ENCODE measurements around the gene FASN. TPM values are rescaled to one million over a fixed set of nuclear protein-coding genes. Genes with fewer than 3 reads are reported as not detected.

FASN gene
- total and polyA plus RNA-seq, 2 donors (not counting 1 experiment from before 2014, with no cell fraction given) = 36.8 to 242 TPM

GRCh38 chr17:82098939-82099763 lies 1.1 kb upstream of the FASN start:
- peak overlapping the region; percentile 58 for H3K4me2 ChIP-seq (ENCODE audit: extremely low read depth, insufficient read depth, low read length)
- H3K4me1 ChIP-seq (ENCODE audit: control insufficient read depth, extremely low read depth, insufficient read depth, low read length) = peaks cover 14% of the 10 kb centered on the region
- peaks cover 17% of the 10 kb centered on the region for H3K36me3 ChIP-seq (ENCODE audit: control insufficient read depth, insufficient read depth, low read length)
- no peaks in the 10 kb centered on the region for H3K9me3 ChIP-seq (ENCODE audit: control insufficient read depth, insufficient read depth, low read depth, low read length)
- peaks cover 33% of the 10 kb centered on the region for H3K79me2 ChIP-seq (ENCODE audit: control insufficient read depth, insufficient read depth, low read length)
- H3K27ac ChIP-seq (ENCODE audit: insufficient read depth, low read length) = peak overlapping the region; percentile 89
- H3K4me3 ChIP-seq (replicated peaks in 1 of 4; ENCODE audit: control extremely low read depth in 1 of 4, insufficient read depth in 1 of 4, low read depth in 3 of 4, low read length in 4 of 4) = peak overlapping the region; percentile 21 to 60 (median 42)
- H3K27me3 ChIP-seq (ENCODE audit: control insufficient read depth, insufficient read depth, low read length) = no peaks in the 10 kb centered on the region
- peak overlapping the region; percentile 26 for H2AFZ ChIP-seq (ENCODE audit: low read length)
- peak overlapping the region; percentile 58 for H3K9ac ChIP-seq (ENCODE audit: insufficient read depth, low read length)
- DNase-seq (ENCODE audit: low read depth in 2 of 2) = no peak
- no peak for TF ChIP-seq EZH2 (IDR thresholded peaks at IDR 0.05; ENCODE audit: low read length, missing control alignments)
- no peak for TF ChIP-seq CTCF (conservative IDR thresholded peaks at IDR 0.05 in 1 of 2, IDR thresholded peaks at IDR 0.05 in 1 of 2; ENCODE audit: low read depth in 1 of 2, low read length in 2 of 2)
- peaks cover 1% of the 10 kb centered on the region for H4K20me1 ChIP-seq (ENCODE audit: control insufficient read depth, extremely low read depth, insufficient read depth, low read length)

GRCh38 chr17:82097919-82098168 lies 192 bp downstream of the FASN start:
- Histone ChIP-seq H3K9ac (ENCODE audit: insufficient read depth, low read length) (peak overlapping the region; percentile 83), H3K9me3 (ENCODE audit: control insufficient read depth, insufficient read depth, low read depth, low read length) (no peaks in the 10 kb centered on the region), H3K27me3 (ENCODE audit: control insufficient read depth, insufficient read depth, low read length) (no peaks in the 10 kb centered on the region), H3K4me1 (ENCODE audit: control insufficient read depth, extremely low read depth, insufficient read depth, low read length) (peaks cover 14% of the 10 kb centered on the region), H4K20me1 (ENCODE audit: control insufficient read depth, extremely low read depth, insufficient read depth, low read length) (peaks cover 1% of the 10 kb centered on the region), H3K79me2 (ENCODE audit: control insufficient read depth, insufficient read depth, low read length) (peaks cover 44% of the 10 kb centered on the region), H2AFZ (ENCODE audit: low read length) (no peak overlapping the region), H3K36me3 (ENCODE audit: control insufficient read depth, insufficient read depth, low read length) (peaks cover 27% of the 10 kb centered on the region), H3K27ac (ENCODE audit: insufficient read depth, low read length) (peak overlapping the region; percentile 77), H3K4me3 (replicated peaks in 1 of 4; ENCODE audit: control extremely low read depth in 1 of 4, insufficient read depth in 1 of 4, low read depth in 3 of 4, low read length in 4 of 4) (peak overlapping the region; percentile 34 to 83 (median 82)), H3K4me2 (ENCODE audit: extremely low read depth, insufficient read depth, low read length) (no peak overlapping the region)
- no peak for DNase-seq (ENCODE audit: low read depth in 2 of 2)
- no peak for TF ChIP-seq CTCF (conservative IDR thresholded peaks at IDR 0.05 in 1 of 2, IDR thresholded peaks at IDR 0.05 in 1 of 2; ENCODE audit: low read depth in 1 of 2, low read length in 2 of 2)
- no peak for TF ChIP-seq EZH2 (IDR thresholded peaks at IDR 0.05; ENCODE audit: low read length, missing control alignments)

- TF ChIP-seq EZH2 (IDR thresholded peaks at IDR 0.05; ENCODE audit: low read length, missing control alignments) (no peak), CTCF (conservative IDR thresholded peaks at IDR 0.05 in 1 of 2, IDR thresholded peaks at IDR 0.05 in 1 of 2; ENCODE audit: low read depth in 1 of 2, low read length in 2 of 2) (no peak)
- peak; percentile 47 to 58 for DNase-seq (ENCODE audit: low read depth in 2 of 2)
- Histone ChIP-seq H3K27ac (ENCODE audit: insufficient read depth, low read length) (peak overlapping the region; percentile 77), H3K36me3 (ENCODE audit: control insufficient read depth, insufficient read depth, low read length) (peaks cover 27% of the 10 kb centered on the region), H2AFZ (ENCODE audit: low read length) (no peak overlapping the region), H3K27me3 (ENCODE audit: control insufficient read depth, insufficient read depth, low read length) (no peaks in the 10 kb centered on the region), H4K20me1 (ENCODE audit: control insufficient read depth, extremely low read depth, insufficient read depth, low read length) (peaks cover 1% of the 10 kb centered on the region), H3K79me2 (ENCODE audit: control insufficient read depth, insufficient read depth, low read length) (peaks cover 44% of the 10 kb centered on the region), H3K9me3 (ENCODE audit: control insufficient read depth, insufficient read depth, low read depth, low read length) (no peaks in the 10 kb centered on the region), H3K9ac (ENCODE audit: insufficient read depth, low read length) (peak overlapping the region; percentile 83), H3K4me2 (ENCODE audit: extremely low read depth, insufficient read depth, low read length) (peak overlapping the region; percentile 95), H3K4me1 (ENCODE audit: control insufficient read depth, extremely low read depth, insufficient read depth, low read length) (peaks cover 14% of the 10 kb centered on the region), H3K4me3 (replicated peaks in 1 of 4; ENCODE audit: control extremely low read depth in 1 of 4, insufficient read depth in 1 of 4, low read depth in 3 of 4, low read length in 4 of 4) (peak overlapping the region; percentile 65 to 83 (median 82))
These were observed 685 bp downstream of the FASN start for GRCh38 chr17:82097184-82097918.
